Right atrium auricular region (tissue), 2 donors: ENCODE measurements around the gene TENM3. TPM values are rescaled to one million over a fixed set of nuclear protein-coding genes. Genes with fewer than 3 reads are reported as not detected.

Source experiments
- DNase-seq: peaks from one replicate; pipeline ENCODE4 v3.0.0-alpha.2; 2019; ENCODE audit warnings: low spot score
- H3K27ac ChIP-seq, 2 donors: fragments of 200-600 bp; sonication (generic); 1 replicate in 1 of 2; 2 replicates in 1 of 2; pipeline ENCODE4 v1.5.1; 2016 to 2019
- H3K27me3 ChIP-seq, 2 donors: fragments of 200-600 bp; sonication (generic); one replicate each; pipeline versions ENCODE4 v1.5.1 to v1.6.0; 2017 to 2019
- H3K36me3 ChIP-seq: fragments of 200-600 bp; sonication (generic); one replicate; pipeline ENCODE4 v1.5.1; 2016
- H3K4me1 ChIP-seq, 2 donors: fragments of 200-600 bp; sonication (generic); one replicate each; pipeline versions ENCODE4 v1.5.1 to v1.6.0; 2017 to 2019
- H3K4me3 ChIP-seq, 2 donors: fragments of 200-600 bp; sonication (generic); 1 replicate in 1 of 2; 2 replicates in 1 of 2; pipeline ENCODE4 v1.5.1; 2017 to 2019; ENCODE audit warnings: mild to moderate bottlenecking in 1 of 2, moderate library complexity in 1 of 2
- H3K9me3 ChIP-seq, 2 donors: fragments of 200-600 bp; sonication (generic); one replicate each; pipeline ENCODE4 v1.5.1; 2019
- total RNA-seq, 2 donors: library from RNA; depleted of rRNA; stranded (reverse); fragments of >200 nt; gene quantifications; one replicate each; pipeline ENCODE4 v1.1.0, GENCODE V29; 2016
- TF ChIP-seq, protein P1 (sequence below), 2 donors: fragments of 200-600 bp; sonication (generic); IDR thresholded peaks; one replicate each; pipeline ENCODE4 v1.5.1; 2019; ENCODE audit warnings: antibody characterized with exemption in 2 of 2

Gene TENM3
- total RNA-seq, 2 donors from 2014 or later = 10.7 to 15.9 TPM

DNA sequence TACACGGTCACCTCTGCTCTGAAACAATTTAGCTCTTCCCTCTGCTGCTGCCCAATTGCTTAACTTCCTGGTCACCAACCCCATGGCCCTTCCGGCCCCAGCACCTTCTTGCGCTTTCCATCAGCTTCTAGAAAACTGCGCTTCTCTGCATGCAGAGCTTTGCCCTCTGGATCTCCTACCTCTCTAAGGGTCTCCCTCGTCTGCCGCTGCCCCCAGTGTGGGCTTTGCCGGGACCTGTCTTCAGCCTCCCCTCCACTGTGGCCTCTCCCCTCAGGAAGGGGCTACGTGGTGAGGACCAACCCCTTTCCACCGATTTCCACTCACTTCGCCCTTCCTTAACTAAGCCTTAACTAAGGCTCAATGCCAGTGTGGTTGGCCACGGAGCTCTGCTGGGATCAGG, 579.4 kb downstream of the TENM3 start:
- no peaks in the 10 kb centered on the region for H3K9me3 ChIP-seq
- H3K4me1 ChIP-seq = no peaks in the 10 kb centered on the region
- TF ChIP-seq, protein P1, sequence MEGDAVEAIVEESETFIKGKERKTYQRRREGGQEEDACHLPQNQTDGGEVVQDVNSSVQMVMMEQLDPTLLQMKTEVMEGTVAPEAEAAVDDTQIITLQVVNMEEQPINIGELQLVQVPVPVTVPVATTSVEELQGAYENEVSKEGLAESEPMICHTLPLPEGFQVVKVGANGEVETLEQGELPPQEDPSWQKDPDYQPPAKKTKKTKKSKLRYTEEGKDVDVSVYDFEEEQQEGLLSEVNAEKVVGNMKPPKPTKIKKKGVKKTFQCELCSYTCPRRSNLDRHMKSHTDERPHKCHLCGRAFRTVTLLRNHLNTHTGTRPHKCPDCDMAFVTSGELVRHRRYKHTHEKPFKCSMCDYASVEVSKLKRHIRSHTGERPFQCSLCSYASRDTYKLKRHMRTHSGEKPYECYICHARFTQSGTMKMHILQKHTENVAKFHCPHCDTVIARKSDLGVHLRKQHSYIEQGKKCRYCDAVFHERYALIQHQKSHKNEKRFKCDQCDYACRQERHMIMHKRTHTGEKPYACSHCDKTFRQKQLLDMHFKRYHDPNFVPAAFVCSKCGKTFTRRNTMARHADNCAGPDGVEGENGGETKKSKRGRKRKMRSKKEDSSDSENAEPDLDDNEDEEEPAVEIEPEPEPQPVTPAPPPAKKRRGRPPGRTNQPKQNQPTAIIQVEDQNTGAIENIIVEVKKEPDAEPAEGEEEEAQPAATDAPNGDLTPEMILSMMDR (IDR thresholded peaks at IDR 0.05) = no peak
- H3K4me3 ChIP-seq = no peak overlapping the region
- H3K27ac ChIP-seq = no peak overlapping the region
- no peaks in the 10 kb centered on the region for H3K36me3 ChIP-seq
- DNase-seq = no peak
- H3K27me3 ChIP-seq = no peaks in the 10 kb centered on the region

GRCh38 chr4:182823576-182823975, 580.4 kb downstream of the TENM3 start:
- DNase-seq = no peak
- no peaks in the 10 kb centered on the region for H3K9me3 ChIP-seq
- no peaks in the 10 kb centered on the region for H3K4me1 ChIP-seq
- H3K27me3 ChIP-seq = no peaks in the 10 kb centered on the region
- no peak overlapping the region for H3K4me3 ChIP-seq
- TF ChIP-seq, protein P1 (IDR thresholded peaks at IDR 0.05) = no peak
- H3K36me3 ChIP-seq = no peaks in the 10 kb centered on the region
- no peak overlapping the region for H3K27ac ChIP-seq

DNA sequence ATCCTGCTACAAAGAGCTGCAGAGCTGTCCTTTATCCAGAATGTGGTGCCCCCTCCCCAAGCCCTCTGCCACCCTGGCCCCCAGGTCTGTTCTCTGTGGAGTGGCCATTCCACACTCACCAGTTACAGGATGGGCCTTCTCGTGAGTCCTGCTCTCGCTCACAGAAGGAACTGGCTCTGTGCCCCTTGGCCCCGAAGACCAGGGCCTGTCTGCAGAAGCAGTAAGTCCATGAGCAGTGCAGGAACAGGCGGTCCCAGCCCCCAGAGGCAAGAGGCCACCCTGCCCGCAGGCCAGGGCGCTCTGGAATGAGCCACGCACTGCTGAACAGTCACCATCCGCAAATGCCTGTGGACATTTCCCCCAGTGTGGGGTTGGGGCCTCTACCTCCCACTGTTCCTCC, 581.8 kb downstream of the TENM3 start:
- no peak for DNase-seq
- Histone ChIP-seq H3K36me3 (no peaks in the 10 kb centered on the region), H3K27me3 (no peaks in the 10 kb centered on the region), H3K9me3 (no peaks in the 10 kb centered on the region), H3K27ac (no peak overlapping the region), H3K4me3 (no peak overlapping the region), H3K4me1 (no peaks in the 10 kb centered on the region)
- TF ChIP-seq, protein P1 (IDR thresholded peaks at IDR 0.05) = no peak

GRCh38 chr4:182825786-182826185, 582.6 kb downstream of the TENM3 start:
- Histone ChIP-seq H3K27ac (no peak overlapping the region), H3K27me3 (no peaks in the 10 kb centered on the region), H3K9me3 (no peaks in the 10 kb centered on the region), H3K36me3 (no peaks in the 10 kb centered on the region), H3K4me3 (no peak overlapping the region), H3K4me1 (no peaks in the 10 kb centered on the region)
- no peak for DNase-seq
- TF ChIP-seq, protein P1 (IDR thresholded peaks at IDR 0.05) = no peak

DNA sequence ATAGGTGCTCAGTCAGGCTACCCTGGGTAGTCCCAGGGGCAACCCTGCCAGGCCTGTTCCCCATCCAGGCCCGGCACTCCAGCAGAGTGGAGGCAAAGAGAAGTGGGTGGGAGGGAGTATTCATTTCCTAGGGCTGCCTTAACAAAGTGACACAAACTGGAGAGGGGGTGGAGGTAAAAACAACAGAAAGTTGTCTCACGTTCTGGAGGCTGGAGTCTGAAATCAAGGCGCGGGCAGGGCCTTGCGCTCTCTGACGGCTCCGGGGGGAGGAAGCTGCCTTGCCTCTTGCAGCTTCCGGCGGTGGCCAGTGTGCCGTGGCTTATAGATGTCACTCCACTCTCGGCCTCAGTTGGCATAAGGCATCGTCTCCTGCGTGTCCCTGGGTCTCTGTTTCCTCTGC, 583.2 kb downstream of the TENM3 start:
- Histone ChIP-seq H3K4me3 (no peak overlapping the region), H3K27me3 (no peaks in the 10 kb centered on the region), H3K9me3 (no peaks in the 10 kb centered on the region), H3K27ac (no peak overlapping the region), H3K36me3 (no peaks in the 10 kb centered on the region), H3K4me1 (no peaks in the 10 kb centered on the region)
- no peak for DNase-seq
- TF ChIP-seq, protein P1 (IDR thresholded peaks at IDR 0.05) = no peak

DNA sequence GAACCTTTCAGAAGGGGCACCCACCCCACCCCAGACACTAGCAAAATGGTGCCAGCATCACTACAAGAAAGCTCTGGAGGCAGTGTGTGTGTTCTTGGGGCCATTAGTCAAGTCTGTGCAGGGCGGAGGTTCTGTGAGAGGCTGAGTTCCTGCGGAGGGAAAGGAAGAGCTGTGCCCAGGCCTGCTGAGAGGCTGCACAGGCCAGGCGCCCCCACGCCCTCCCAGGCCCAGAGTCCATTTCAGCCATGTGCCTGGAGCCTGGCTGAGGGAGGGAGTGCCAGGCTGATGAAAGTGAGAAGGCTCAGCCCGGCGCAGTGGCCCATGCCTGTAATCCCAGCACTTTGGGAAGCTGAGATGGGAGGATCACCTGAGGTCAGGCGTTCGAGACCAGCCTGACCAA, 584.0 kb downstream of the TENM3 start:
- no peaks in the 10 kb centered on the region for H3K27me3 ChIP-seq
- TF ChIP-seq, protein P1 (IDR thresholded peaks at IDR 0.05) = no peak
- H3K27ac ChIP-seq = no peak overlapping the region
- H3K4me3 ChIP-seq = no peak overlapping the region
- no peak for DNase-seq
- no peaks in the 10 kb centered on the region for H3K4me1 ChIP-seq
- no peaks in the 10 kb centered on the region for H3K9me3 ChIP-seq
- no peaks in the 10 kb centered on the region for H3K36me3 ChIP-seq
